ENCODE measurements around the gene DEPDC1B. TPM values are rescaled to one million over a fixed set of nuclear protein-coding genes. Genes with fewer than 3 reads are reported as not detected.

Gene DEPDC1B
- total and polyA plus RNA-seq, 2 of the 8 experiments (the other 6 are each of a cell fraction or from before 2014, with no cell fraction given): 30.8 to 67.4 TPM

DNA sequence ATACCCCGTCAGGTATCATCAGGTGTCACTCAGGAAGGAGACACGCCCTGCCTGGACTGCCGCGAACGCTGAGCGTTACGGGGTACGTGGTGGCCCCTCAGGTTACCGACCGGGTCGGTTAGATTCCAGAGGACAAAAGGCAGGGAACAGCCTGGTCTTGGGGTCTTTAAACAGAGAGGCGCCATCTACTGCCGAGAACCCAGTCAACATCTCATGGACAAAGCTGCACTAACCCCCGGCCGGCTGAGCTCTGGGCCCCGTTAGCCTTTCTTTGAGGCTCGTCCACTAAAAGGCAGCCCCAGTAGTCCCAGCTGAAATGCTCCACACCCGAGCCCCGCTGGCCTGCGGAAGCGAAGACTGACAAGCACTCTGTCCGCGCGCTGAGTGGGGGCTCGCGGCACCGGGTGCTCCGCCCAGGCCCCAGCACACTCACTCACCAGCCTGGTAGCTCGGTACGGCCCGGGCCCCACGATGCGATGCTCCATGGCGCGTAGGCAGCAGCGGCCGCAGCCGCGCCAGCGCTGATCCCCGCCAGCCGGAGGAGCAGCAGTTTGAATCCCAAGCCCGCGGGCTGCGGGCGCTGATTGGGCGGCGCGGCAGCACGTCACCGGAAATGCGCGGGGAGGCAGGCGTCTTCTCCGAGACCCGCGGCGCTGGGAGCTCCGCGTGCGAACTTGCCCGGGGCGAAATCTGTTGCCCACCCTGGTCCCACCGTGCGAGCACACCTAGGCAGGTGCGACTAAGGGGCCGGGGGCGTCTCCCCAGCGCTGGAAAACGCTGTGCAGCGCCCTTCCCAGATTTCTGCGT lies at the start of gene DEPDC1B (continued):
- TF ChIP-seq, protein P1, sequence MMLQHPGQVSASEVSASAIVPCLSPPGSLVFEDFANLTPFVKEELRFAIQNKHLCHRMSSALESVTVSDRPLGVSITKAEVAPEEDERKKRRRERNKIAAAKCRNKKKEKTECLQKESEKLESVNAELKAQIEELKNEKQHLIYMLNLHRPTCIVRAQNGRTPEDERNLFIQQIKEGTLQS (IDR thresholded peaks at IDR 0.05; ENCODE audit: insufficient read depth, low read depth, low read length): no peak
- TF ChIP-seq, protein P2, sequence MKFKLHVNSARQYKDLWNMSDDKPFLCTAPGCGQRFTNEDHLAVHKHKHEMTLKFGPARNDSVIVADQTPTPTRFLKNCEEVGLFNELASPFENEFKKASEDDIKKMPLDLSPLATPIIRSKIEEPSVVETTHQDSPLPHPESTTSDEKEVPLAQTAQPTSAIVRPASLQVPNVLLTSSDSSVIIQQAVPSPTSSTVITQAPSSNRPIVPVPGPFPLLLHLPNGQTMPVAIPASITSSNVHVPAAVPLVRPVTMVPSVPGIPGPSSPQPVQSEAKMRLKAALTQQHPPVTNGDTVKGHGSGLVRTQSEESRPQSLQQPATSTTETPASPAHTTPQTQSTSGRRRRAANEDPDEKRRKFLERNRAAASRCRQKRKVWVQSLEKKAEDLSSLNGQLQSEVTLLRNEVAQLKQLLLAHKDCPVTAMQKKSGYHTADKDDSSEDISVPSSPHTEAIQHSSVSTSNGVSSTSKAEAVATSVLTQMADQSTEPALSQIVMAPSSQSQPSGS (IDR thresholded peaks at IDR 0.05; ENCODE audit: low read length): no peak
- TF ChIP-seq POLR2A (IDR thresholded peaks at IDR 0.05; ENCODE audit: control extremely low read depth in 1 of 2, low read depth in 2 of 2, low read length in 2 of 2) (peak; percentile 94 to 98), YY1 (IDR thresholded peaks at IDR 0.05; ENCODE audit: low read depth, low read length) (0 out of 2 replicates have a peak, but pooled peaks have one; percentile 20), TBP (IDR thresholded peaks at IDR 0.05; ENCODE audit: low read depth, low read length) (peak; percentile 84), RNF2 (IDR thresholded peaks at IDR 0.05; ENCODE audit: borderline replicate concordance, low read depth, low read length, missing control alignments, poor library complexity, severe bottlenecking) (no peak), CREB1 (IDR thresholded peaks at IDR 0.05) (peak; percentile 96), MAFK (IDR thresholded peaks at IDR 0.05; ENCODE audit: low read depth, low read length) (no peak), NRF1 (IDR thresholded peaks at IDR 0.05; ENCODE audit: low read depth, low read length) (no peak), GABPA (IDR thresholded peaks at IDR 0.05; ENCODE audit: borderline replicate concordance, insufficient read depth, low read length) (peak; percentile 80; the same call in 1 of the 2 replicates), RBBP5 (IDR thresholded peaks at IDR 0.05; ENCODE audit: borderline replicate concordance, low read depth, low read length) (peak; percentile 66), EZH2 (IDR thresholded peaks at IDR 0.05; ENCODE audit: low read depth, low read length, severe bottlenecking) (no peak), PHF8 (conservative IDR thresholded peaks at IDR 0.05; ENCODE audit: low read depth, low read length) (peak; percentile 97), SP4 (IDR thresholded peaks at IDR 0.05; ENCODE audit: low read length) (peak; percentile 14; the same call in 1 of the 2 replicates), HDAC2 (IDR thresholded peaks at IDR 0.05; ENCODE audit: borderline replicate concordance in 1 of 2, low read depth in 2 of 2, low read length in 2 of 2) (no peak), SRF (IDR thresholded peaks at IDR 0.05; ENCODE audit: low read depth, low read length) (peak; percentile 56; the same call in 1 of the 2 replicates), BACH1 (IDR thresholded peaks at IDR 0.05; ENCODE audit: low read length) (no peak), TCF12 (IDR thresholded peaks at IDR 0.05; ENCODE audit: low read depth, low read length) (no peak), ZNF274 (IDR thresholded peaks at IDR 0.05; ENCODE audit: borderline replicate concordance, extremely low read depth, low read length) (no peak), RXRA (IDR thresholded peaks at IDR 0.05; ENCODE audit: insufficient read depth, low read depth, low read length) (no peak)
- TF ChIP-seq, protein P3, sequence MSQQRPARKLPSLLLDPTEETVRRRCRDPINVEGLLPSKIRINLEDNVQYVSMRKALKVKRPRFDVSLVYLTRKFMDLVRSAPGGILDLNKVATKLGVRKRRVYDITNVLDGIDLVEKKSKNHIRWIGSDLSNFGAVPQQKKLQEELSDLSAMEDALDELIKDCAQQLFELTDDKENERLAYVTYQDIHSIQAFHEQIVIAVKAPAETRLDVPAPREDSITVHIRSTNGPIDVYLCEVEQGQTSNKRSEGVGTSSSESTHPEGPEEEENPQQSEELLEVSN (IDR thresholded peaks at IDR 0.05): peak; percentile 88

Data from H1 (cell line).